Hepatocyte (in vitro differentiated cells): ENCODE results near the gene TEKT2. TPM values are rescaled to one million over a fixed set of nuclear protein-coding genes. Genes with fewer than 3 reads are reported as not detected.

ENCODE experiments used
- DNase-seq: peaks from one replicate; pipeline ENCODE4 v3.0.0-alpha.2; 2016; ENCODE audit warnings: low spot score
- H2AFZ ChIP-seq: fragments of 200-600 bp; sonication (generic); 2 replicates; pipeline ENCODE4 v1.6.0; 2016; ENCODE audit warnings: antibody characterized with exemption, mild to moderate bottlenecking
- H3K27ac ChIP-seq: fragments of 200-600 bp; sonication (generic); 2 replicates; pipeline ENCODE4 v1.5.1; 2016; ENCODE audit warnings: mild to moderate bottlenecking
- H3K27me3 ChIP-seq: fragments of 200-600 bp; sonication (generic); 2 replicates; pipeline ENCODE4 v1.6.1; 2016
- H3K36me3 ChIP-seq: fragments of 200-600 bp; sonication (generic); replicated peaks from 2 replicates; pipeline ENCODE4 v1.5.1; 2016; ENCODE audit warnings: low read depth; ENCODE audit not compliant: insufficient read depth
- H3K4me1 ChIP-seq: fragments of 200-600 bp; sonication (generic); 2 replicates; pipeline ENCODE4 v1.5.1; 2016; ENCODE audit warnings: mild to moderate bottlenecking, moderate library complexity; ENCODE audit not compliant: insufficient read depth
- H3K4me2 ChIP-seq: fragments of 200-600 bp; sonication (generic); 2 replicates; pipeline ENCODE4 v1.6.0; 2016
- H3K4me3 ChIP-seq: fragments of 200-600 bp; sonication (generic); 2 replicates; pipeline ENCODE4 v1.5.1; 2016; ENCODE audit warnings: mild to moderate bottlenecking
- H3K79me2 ChIP-seq: fragments of 200-600 bp; sonication (generic); 2 replicates; pipeline ENCODE4 v1.6.0; 2017; ENCODE audit warnings: mild to moderate bottlenecking
- H3K9me2 ChIP-seq: fragments of 200-600 bp; sonication (generic); replicated peaks from 2 replicates; pipeline ENCODE4 v1.6.0; 2017; ENCODE audit warnings: mild to moderate bottlenecking; ENCODE audit not compliant: insufficient read depth
- H3K9me3 ChIP-seq: fragments of 200-600 bp; sonication (generic); 2 replicates; pipeline ENCODE4 v1.5.1; 2016; ENCODE audit warnings: low read depth, mild to moderate bottlenecking
- H4K20me1 ChIP-seq: fragments of 200-600 bp; sonication (generic); 2 replicates; pipeline ENCODE4 v1.6.0; 2016; ENCODE audit warnings: mild to moderate bottlenecking; ENCODE audit not compliant: insufficient read depth, poor library complexity, severe bottlenecking
- EZH2 ChIP-seq: fragments of 200-600 bp; sonication (generic); IDR thresholded peaks from 2 replicates; pipeline ENCODE4 v1.6.1; 2016; ENCODE audit warnings: antibody characterized with exemption, mild to moderate bottlenecking, borderline replicate concordance
- EZH2phosphoT487 ChIP-seq: fragments of 200-600 bp; sonication (generic); IDR thresholded peaks from one replicate; pipeline ENCODE4 v1.6.1; 2018; ENCODE audit warnings: antibody characterized with exemption, mild to moderate bottlenecking, low read depth, moderate library complexity; ENCODE audit not compliant: unreplicated experiment, severe bottlenecking
- WGBS: methylation state at CpG from one replicate; pipeline ENCODE4 v1.1.6; 2016; ENCODE audit warnings: low lambda C conversion rate; ENCODE audit errors: missing lambda C conversion rate; 5-methylcytosine and 5-hydroxymethylcytosine counted together
- polyA plus RNA-seq: library from polyadenylated mRNA; unstranded; fragments of >200 nt; fragmentation: Nextera tagmentation; extraction: Ambion mirVana; gene quantifications from 2 replicates; pipeline ENCODE4 v1.2.1, GENCODE V29; 2016
- total RNA-seq: library from RNA; depleted of rRNA; stranded (reverse); fragments of >200 nt; gene quantifications from 2 replicates; pipeline ENCODE4 v1.2.3, GENCODE V29; 2014
- TF ChIP-seq, protein P1 (sequence below): fragments of 200-600 bp; sonication (generic); IDR thresholded peaks from 2 replicates; pipeline ENCODE4 v1.5.1; 2016; ENCODE audit warnings: antibody characterized with exemption, mild to moderate bottlenecking; ENCODE audit not compliant: poor library complexity

TEKT2 gene
- total and polyA plus RNA-seq, 2 experiments from 2014 or later = 1.1 to 1.4 TPM

DNA sequence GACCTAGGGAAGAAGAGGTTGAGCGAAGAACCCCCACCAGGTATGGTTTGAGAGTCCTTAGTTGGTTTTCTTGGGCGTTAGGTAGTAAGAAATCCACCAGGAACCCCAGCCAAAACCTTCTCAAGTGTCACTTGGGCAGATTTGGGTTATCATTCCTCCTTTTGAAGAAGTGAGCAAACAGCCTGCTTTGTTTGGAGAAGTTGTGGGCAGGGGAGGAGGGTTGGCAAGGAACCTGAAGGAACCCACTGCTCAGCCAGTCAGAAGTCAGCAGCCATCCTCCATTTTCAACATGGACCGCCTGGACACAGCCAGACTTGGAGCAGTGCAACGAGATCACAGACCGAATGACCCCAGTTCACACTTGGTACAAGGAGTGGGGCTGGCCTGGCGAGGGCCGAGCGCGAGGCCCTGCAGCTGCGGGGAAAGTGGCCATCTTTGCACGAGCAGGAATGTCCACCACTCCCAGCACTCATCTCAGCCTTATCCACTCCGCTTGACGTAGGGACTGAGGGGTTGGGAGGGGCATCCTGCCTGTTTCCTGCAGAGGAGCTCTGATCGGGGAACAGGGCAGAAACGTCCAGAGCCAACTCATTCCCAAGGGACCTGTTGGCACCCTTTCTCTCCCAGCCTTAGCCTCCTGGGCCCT is 12.0 kb downstream of the TEKT2 start:
- H3K36me3 ChIP-seq = no peaks in the 10 kb centered on the region
- WGBS = 84% methylated on average over 15 of the region's 15 CpGs

DNA sequence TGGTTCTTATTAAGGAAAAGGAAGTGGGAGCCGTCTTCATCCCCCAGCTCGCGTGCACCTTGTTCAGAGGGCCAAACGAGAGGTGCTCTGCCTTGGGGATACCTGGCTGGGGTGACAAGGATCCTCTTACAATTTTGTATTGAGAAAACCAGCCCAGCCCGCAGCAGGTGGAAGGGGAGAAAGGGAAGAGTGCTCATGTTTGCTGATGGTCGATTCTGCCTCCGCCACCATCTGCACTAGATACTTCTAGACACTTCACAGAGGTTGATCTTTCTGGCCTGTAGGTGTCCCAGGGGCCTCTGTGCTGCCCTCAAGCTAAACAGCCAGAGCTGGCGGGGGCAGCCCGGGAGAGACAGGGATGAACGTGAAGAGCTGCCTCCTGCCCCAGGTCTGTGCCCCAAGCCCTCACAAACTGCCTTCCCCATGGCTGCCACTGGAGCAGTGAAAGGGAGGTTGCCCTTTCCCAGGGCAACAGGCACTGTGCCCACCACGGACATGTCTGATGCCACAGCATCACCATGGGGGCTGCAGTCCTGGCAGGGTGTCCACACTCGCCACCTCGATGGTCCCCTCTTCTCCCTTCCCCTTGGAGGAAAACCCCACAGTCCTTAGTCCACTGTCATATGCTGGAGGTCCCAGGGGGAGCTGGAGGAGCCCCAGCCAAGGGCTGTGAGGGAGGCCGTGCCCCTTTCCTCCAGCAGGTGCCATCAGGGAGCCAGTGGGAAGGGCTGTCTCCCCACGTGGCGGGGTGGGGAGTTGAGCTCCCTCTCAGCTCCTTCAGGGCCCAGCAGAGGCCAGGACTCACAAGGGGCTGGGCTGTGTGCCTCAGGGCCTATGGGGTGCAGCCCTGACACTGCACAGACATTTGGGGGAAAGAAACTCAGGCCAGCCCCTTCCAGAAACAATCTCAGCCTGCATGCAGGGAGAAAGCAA is 12.9 kb downstream of the TEKT2 start:
- H3K27me3 ChIP-seq = no peaks in the 10 kb centered on the region
- peaks cover 3% of the 10 kb centered on the region for H3K4me1 ChIP-seq
- no peak overlapping the region for H3K4me2 ChIP-seq
- no peaks in the 10 kb centered on the region for H4K20me1 ChIP-seq
- no peak overlapping the region for H3K4me3 ChIP-seq
- no peaks in the 10 kb centered on the region for H3K9me3 ChIP-seq
- TF ChIP-seq, protein P1, sequence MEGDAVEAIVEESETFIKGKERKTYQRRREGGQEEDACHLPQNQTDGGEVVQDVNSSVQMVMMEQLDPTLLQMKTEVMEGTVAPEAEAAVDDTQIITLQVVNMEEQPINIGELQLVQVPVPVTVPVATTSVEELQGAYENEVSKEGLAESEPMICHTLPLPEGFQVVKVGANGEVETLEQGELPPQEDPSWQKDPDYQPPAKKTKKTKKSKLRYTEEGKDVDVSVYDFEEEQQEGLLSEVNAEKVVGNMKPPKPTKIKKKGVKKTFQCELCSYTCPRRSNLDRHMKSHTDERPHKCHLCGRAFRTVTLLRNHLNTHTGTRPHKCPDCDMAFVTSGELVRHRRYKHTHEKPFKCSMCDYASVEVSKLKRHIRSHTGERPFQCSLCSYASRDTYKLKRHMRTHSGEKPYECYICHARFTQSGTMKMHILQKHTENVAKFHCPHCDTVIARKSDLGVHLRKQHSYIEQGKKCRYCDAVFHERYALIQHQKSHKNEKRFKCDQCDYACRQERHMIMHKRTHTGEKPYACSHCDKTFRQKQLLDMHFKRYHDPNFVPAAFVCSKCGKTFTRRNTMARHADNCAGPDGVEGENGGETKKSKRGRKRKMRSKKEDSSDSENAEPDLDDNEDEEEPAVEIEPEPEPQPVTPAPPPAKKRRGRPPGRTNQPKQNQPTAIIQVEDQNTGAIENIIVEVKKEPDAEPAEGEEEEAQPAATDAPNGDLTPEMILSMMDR = peak; percentile 26
- TF ChIP-seq EZH2phosphoT487 (no peak), EZH2 (no peak)
- 75% methylated on average over 16 of the region's 16 CpGs for WGBS
- H3K9me2 ChIP-seq = no peaks in the 10 kb centered on the region
- H3K27ac ChIP-seq = no peak overlapping the region
- H3K36me3 ChIP-seq = no peaks in the 10 kb centered on the region
- peak; percentile 44 for DNase-seq
- no peaks in the 10 kb centered on the region for H3K79me2 ChIP-seq
- H2AFZ ChIP-seq = no peak overlapping the region

More for the DNA sequence above, 12.0 kb downstream of the TEKT2 start:
- no peak overlapping the region for H3K4me2 ChIP-seq
- H3K9me3 ChIP-seq = no peaks in the 10 kb centered on the region
- no peak overlapping the region for H3K27ac ChIP-seq
- peaks cover 6% of the 10 kb centered on the region for H3K79me2 ChIP-seq
- no peaks in the 10 kb centered on the region for H4K20me1 ChIP-seq
- TF ChIP-seq, protein P1 = no peak
- TF ChIP-seq EZH2 = no peak
- TF ChIP-seq EZH2phosphoT487 = no peak
- peak; percentile 5 for DNase-seq
- H3K9me2 ChIP-seq = no peaks in the 10 kb centered on the region
- H3K4me1 ChIP-seq = peaks cover 3% of the 10 kb centered on the region
- no peak overlapping the region for H2AFZ ChIP-seq
- no peaks in the 10 kb centered on the region for H3K27me3 ChIP-seq
- H3K4me3 ChIP-seq = no peak overlapping the region

DNA sequence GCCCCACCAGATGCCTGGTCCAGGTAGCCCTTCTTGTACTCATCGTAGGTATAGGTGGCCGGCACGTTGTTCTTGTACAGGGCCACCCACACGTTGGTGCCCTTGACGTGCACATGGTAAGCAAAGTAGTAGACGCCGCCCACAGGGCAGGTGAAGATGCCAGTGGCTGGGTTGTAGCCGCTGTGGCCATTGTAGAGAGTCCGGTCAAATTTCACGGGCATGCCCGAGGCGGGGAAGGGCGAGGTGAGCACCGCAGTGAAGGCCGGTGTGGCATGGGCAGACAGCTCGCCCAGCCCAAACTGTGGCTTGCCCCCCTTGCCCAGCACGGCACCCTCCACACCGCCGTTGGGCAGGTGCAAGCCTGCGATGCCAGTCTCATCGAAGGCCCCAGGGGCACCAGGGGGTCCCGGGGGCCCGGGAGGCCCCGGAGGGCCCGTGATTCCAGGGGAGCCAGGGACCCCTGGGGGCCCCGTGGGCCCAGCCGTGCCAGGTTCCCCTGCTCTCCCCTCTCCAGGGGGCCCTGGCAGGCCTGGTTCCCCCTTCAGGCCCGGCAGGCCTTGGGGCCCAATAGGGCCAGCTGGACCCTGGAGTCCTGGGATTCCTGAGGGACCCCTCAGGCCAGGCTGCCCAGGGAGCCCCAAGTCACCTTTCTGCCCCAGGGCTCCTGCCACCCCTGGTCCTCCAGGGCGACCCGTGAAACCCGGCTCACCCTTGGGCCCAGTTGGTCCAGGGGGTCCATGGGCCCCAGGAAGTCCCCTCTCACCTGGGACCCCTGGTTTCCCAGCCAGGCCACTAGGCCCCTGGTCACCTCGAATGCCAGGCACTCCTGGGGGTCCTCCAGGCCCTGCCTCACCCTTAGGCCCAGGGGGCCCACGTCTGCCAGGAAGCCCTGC is 14.0 kb downstream of the TEKT2 start:
- Histone ChIP-seq H3K27ac (no peak overlapping the region), H3K36me3 (no peaks in the 10 kb centered on the region), H3K9me2 (no peaks in the 10 kb centered on the region), H4K20me1 (no peaks in the 10 kb centered on the region), H3K4me3 (no peak overlapping the region), H3K4me2 (no peak overlapping the region), H3K4me1 (peaks cover 3% of the 10 kb centered on the region), H2AFZ (no peak overlapping the region), H3K27me3 (no peaks in the 10 kb centered on the region), H3K79me2 (no peaks in the 10 kb centered on the region), H3K9me3 (no peaks in the 10 kb centered on the region)
- peak; percentile 3 for DNase-seq
- WGBS = 91% methylated on average over 21 of the region's 33 CpGs
- TF ChIP-seq EZH2phosphoT487 = no peak
- no peak for TF ChIP-seq EZH2
- TF ChIP-seq, protein P1 = no peak
